Muscle of leg (tissue), 11 donors: ENCODE results near the gene SH3BP5L. TPM values are rescaled to one million over a fixed set of nuclear protein-coding genes. Genes with fewer than 3 reads are reported as not detected.
"Not testable (repeated sequence)": the region's sequence is repeated elsewhere in the genome, so short reads cannot be mapped to it uniquely, and the experiment has no call there.

Experiments used
- DNase-seq: peaks from one replicate; pipeline ENCODE4 v3.0.0; 2013
- H3K27ac ChIP-seq: one replicate; pipeline ENCODE4 v1.5.1; 2013; ENCODE audit warnings: mild to moderate bottlenecking, low read length, control low read depth
- H3K27me3 ChIP-seq: one replicate; pipeline ENCODE4 v1.6.1; 2013; ENCODE audit warnings: low read length; ENCODE audit not compliant: control insufficient read depth, insufficient read depth
- H3K36me3 ChIP-seq: one replicate; pipeline ENCODE4 v1.6.1; 2013; ENCODE audit warnings: low read length; ENCODE audit not compliant: control insufficient read depth, insufficient read depth
- H3K4me1 ChIP-seq: one replicate; pipeline ENCODE4 v1.6.1; 2013; ENCODE audit warnings: low read length; ENCODE audit not compliant: control insufficient read depth, insufficient read depth
- H3K4me3 ChIP-seq: one replicate; pipeline ENCODE4 v1.5.1; 2013; ENCODE audit warnings: low read length, control low read depth
- H3K9me3 ChIP-seq: replicated peaks from 2 replicates; pipeline ENCODE4 v1.6.1; 2013; ENCODE audit warnings: low read depth, low read length; ENCODE audit not compliant: control insufficient read depth
- WGBS: methylation state at CpG from one replicate; pipeline ENCODE4 v1.1.5; 2013; ENCODE audit warnings: missing lambda C conversion rate; ENCODE audit not compliant: insufficient coverage; 5-methylcytosine and 5-hydroxymethylcytosine counted together
- polyA plus RNA-seq, 8 donors: library from polyadenylated mRNA; unstranded; fragments of 120-200 nt; gene quantifications; one replicate each; pipeline versions ENCODE4 v1.2.1 to v1.2.3, GENCODE V29; 2013; ENCODE audit warnings: inconsistent platforms in 1 of 8, low replicate concordance in 1 of 8; ENCODE audit not compliant: insufficient read length in 8 of 8, insufficient read depth in 1 of 8
- total RNA-seq: library from RNA; stranded (reverse); fragments of 120-200 nt; gene quantifications from one replicate; pipeline ENCODE4 v1.2.4, GENCODE V29; 2013

Gene SH3BP5L
- total and polyA plus RNA-seq, 9 donors = 17.2 to 22.2 (median 20.0) TPM

GRCh38 chr1:248798791-248799190 is 26.9 kb downstream of the SH3BP5L start:
- WGBS = no CpG with 5 or more reads among the region's 3 CpGs
- no peak for DNase-seq
- H3K4me1 ChIP-seq = no peaks in the 10 kb centered on the region

GRCh38 chr1:248794663-248795062 is 31.1 kb downstream of the SH3BP5L start:
- not testable (repeated sequence) for H3K4me3 ChIP-seq, DNase-seq, H3K27ac ChIP-seq, H3K27me3 ChIP-seq, H3K36me3 ChIP-seq, H3K4me1 ChIP-seq, H3K9me3 ChIP-seq
- 73% methylated on average over 2 of the region's 5 CpGs for WGBS

More at GRCh38 chr1:248798791-248799190, 26.9 kb downstream of the SH3BP5L start:
- Histone ChIP-seq H3K36me3 (no peaks in the 10 kb centered on the region), H3K4me3 (no peak overlapping the region), H3K27me3 (no peaks in the 10 kb centered on the region), H3K27ac (no peak overlapping the region), H3K9me3 (no peaks in the 10 kb centered on the region)

DNA sequence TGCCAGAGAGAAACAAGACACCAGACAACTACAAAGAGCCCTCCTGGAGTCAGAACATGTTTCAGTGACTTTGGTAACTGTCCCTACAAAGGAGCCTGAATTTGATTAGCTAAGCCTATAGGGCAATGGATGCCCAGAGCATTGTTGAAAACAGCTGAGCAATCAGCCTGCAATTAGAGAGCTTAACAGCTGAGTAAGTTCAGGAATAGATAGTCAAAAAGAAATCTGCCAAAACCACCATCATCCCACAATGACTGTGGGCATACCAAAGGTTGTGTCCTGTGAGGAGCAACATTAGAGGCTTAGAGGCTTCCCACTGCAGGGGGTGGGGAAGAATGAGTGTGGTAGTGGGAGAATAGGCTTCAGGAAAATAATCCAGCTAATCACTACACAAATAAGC is 32.1 kb downstream of the SH3BP5L start:
- no peak for DNase-seq
- H3K4me1 ChIP-seq = no peaks in the 10 kb centered on the region
- H3K27ac ChIP-seq = no peak overlapping the region
- no peaks in the 10 kb centered on the region for H3K36me3 ChIP-seq
- no peaks in the 10 kb centered on the region for H3K27me3 ChIP-seq
- no peak overlapping the region for H3K4me3 ChIP-seq
- peaks cover 7% of the 10 kb centered on the region for H3K9me3 ChIP-seq

DNA sequence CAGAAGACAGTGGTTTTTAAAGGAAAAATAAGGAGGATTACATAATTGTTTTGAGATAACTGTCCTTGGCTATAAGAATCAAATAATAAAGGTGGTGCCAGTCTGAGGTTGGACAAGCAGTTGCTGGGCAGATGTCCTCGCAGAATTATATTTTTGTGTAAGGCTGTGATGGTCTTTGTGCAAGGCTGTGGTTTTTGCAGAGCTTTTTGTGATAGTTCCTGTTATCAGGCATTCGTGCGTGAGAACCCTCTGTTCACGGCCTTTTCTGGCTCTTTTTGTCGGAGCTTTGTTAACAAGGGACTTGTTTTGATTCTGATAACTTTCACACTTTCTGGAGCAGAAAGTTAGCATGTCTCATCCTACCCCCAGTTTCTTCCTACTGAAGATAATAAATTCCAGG is 33.4 kb downstream of the SH3BP5L start:
- H3K27ac ChIP-seq = no peak overlapping the region
- peaks cover 9% of the 10 kb centered on the region for H3K9me3 ChIP-seq
- 57% methylated on average over 1 of the region's 5 CpGs for WGBS
- no peak overlapping the region for H3K4me3 ChIP-seq
- H3K36me3 ChIP-seq = no peaks in the 10 kb centered on the region
- no peaks in the 10 kb centered on the region for H3K4me1 ChIP-seq
- H3K27me3 ChIP-seq = no peaks in the 10 kb centered on the region
- no peak for DNase-seq

DNA sequence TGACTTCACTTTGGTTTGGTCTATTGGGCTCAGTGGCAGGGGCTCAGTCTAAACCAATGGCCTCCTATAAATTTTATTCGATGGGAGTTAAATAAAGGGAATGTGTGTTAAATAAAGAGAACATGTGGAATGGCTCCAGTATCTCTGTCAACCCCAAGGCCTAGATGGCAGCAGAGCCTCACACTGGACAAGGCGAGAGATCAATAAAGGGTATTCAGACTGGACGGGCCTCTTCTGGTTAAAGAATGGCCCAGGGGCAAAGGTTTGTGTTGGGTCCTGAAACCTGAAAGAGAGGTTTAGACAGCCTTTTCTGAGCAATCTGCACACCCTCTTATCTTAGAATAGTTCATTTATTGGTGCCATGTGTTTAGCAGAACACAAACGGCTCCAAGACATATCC is 34.7 kb downstream of the SH3BP5L start:
- Histone ChIP-seq H3K36me3 (no peaks in the 10 kb centered on the region), H3K4me3 (no peak overlapping the region), H3K4me1 (no peaks in the 10 kb centered on the region), H3K27ac (no peak overlapping the region), H3K9me3 (peaks cover 9% of the 10 kb centered on the region), H3K27me3 (no peaks in the 10 kb centered on the region)
- 78% methylated on average over 3 of the region's 4 CpGs for WGBS
- no peak for DNase-seq

GRCh38 chr1:248790456-248790855 is 35.3 kb downstream of the SH3BP5L start:
- no peaks in the 10 kb centered on the region for H3K4me1 ChIP-seq
- DNase-seq = no peak
- no peak overlapping the region for H3K27ac ChIP-seq
- no peaks in the 10 kb centered on the region for H3K36me3 ChIP-seq
- H3K9me3 ChIP-seq = peaks cover 9% of the 10 kb centered on the region
- H3K27me3 ChIP-seq = no peaks in the 10 kb centered on the region
- 68% methylated on average over 2 of the region's 5 CpGs for WGBS
- no peak overlapping the region for H3K4me3 ChIP-seq

DNA sequence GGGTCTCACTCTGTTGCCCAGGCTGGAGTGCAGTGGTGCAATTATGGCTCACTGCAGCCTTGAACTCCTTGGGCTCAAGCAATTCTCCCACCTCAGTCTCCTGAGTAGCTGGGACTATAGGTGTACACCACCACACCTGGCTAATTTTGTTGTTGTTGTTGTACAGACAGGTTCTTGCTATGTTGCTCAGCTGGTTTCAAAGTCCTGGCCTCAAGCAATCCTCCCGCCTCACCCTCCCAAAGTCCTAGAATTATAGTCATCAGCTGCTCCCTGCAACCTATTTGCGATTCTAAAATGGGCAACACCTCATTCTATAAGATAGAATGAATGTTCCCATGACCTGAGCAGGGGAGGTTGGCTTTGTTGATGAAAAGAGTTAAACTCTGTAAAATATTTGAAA is 36.4 kb downstream of the SH3BP5L start:
- H3K9me3 ChIP-seq, H3K4me3 ChIP-seq, DNase-seq, H3K27me3 ChIP-seq, H3K4me1 ChIP-seq, H3K27ac ChIP-seq, H3K36me3 ChIP-seq: not testable (repeated sequence)
- no CpG with 5 or more reads among the region's 2 CpGs for WGBS

DNA sequence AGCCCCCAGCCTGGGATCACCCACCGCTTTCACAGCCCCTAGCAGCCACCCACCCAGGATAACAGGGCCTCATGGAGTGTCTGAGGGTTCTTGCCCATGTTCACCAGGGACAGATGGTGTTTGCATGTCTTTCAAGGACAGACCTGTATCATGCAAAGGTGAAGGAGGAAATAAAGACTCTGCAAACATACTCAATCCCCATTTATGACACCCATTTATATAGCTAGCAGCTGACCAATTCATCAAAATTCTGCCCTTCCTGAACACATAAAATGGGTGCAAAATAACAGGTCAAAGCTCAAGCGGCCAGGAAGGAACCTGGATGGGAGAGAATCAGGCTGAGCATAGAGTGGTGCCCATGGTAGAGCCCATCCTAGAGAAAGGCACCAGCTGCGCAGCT is 37.4 kb downstream of the SH3BP5L start:
- Histone ChIP-seq H3K36me3 (no peaks in the 10 kb centered on the region), H3K27ac (no peak overlapping the region), H3K4me3 (no peak overlapping the region), H3K9me3 (peaks cover 6% of the 10 kb centered on the region), H3K27me3 (no peaks in the 10 kb centered on the region), H3K4me1 (no peaks in the 10 kb centered on the region)
- no CpG with 5 or more reads among the region's 3 CpGs for WGBS
- no peak for DNase-seq

- Histone ChIP-seq H3K4me1 (no peaks in the 10 kb centered on the region), H3K4me3 (no peak overlapping the region), H3K36me3 (no peaks in the 10 kb centered on the region), H3K27me3 (no peaks in the 10 kb centered on the region), H3K9me3 (peaks cover 5% of the 10 kb centered on the region), H3K27ac (no peak overlapping the region)
- no peak for DNase-seq
- WGBS = no CpG with 5 or more reads among the region's 4 CpGs
Observed at GRCh38 chr1:248787430-248787829, 38.3 kb downstream of the SH3BP5L start.

DNA sequence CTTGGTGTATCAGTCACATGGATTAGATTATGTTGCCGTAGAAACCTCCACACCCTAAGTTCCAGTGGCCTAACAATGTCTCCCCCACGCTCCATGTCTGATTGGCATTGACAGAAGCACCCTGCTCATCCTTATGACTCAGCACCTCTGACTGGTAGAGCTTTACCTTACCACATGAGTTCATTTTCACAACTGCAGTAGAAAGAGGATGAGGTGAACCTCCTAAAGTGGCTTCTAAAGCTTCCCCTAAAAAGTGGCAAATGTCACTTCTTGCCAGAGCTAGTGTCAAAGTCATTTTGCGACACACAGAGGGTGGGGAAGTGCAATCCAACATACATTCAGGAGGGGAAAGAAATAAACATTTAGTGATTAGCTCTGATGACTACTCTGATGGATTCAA is 39.6 kb downstream of the SH3BP5L start:
- no peak overlapping the region for H3K27ac ChIP-seq
- H3K36me3 ChIP-seq = no peaks in the 10 kb centered on the region
- H3K4me1 ChIP-seq = no peaks in the 10 kb centered on the region
- H3K9me3 ChIP-seq = peaks cover 2% of the 10 kb centered on the region
- no peaks in the 10 kb centered on the region for H3K27me3 ChIP-seq
- no peak for DNase-seq
- whole genome bisulfite sequencing = 83% methylated on average over 1 of the region's 3 CpGs
- no peak overlapping the region for H3K4me3 ChIP-seq

DNA sequence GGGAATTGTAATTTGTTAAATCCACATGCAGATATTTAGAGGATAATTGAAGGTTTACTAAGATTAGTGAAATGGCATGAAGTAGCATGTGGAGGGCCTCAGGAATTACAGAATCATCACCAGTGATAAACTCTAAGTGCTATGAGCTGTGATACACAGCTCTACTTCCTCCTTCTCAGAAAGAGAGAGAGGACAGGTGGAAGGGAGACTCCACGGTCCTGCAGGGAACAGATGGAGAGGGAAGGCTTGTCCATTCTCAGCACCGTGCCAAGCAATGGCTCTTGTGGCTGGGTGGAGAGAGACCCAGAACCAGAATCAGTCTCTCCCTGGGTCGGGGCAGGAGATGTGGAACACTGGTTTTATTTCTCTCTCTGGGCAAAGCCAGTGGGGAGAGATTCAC is 42.3 kb downstream of the SH3BP5L start:
- Histone ChIP-seq H3K27me3 (no peaks in the 10 kb centered on the region), H3K9me3 (peaks cover 17% of the 10 kb centered on the region)
- WGBS = no CpG with 5 or more reads among the region's 3 CpGs

More for the DNA sequence above, 42.3 kb downstream of the SH3BP5L start:
- Histone ChIP-seq H3K27ac (no peak overlapping the region), H3K36me3 (no peaks in the 10 kb centered on the region), H3K4me1 (no peaks in the 10 kb centered on the region), H3K4me3 (no peak overlapping the region)
- DNase-seq = no peak
